Thyroid gland (tissue), 4 donors: Measurements from ENCODE around the gene LAMC3.

Experiments used
- POLR2A ChIP-seq, 2 donors: fragments of 450-650 bp; IDR thresholded peaks; one replicate each; pipeline ENCODE4 v1.6.1; 2017; ENCODE audit warnings: antibody characterized with exemption in 2 of 2, mild to moderate bottlenecking in 2 of 2, moderate library complexity in 1 of 2
- TF ChIP-seq, protein P1 (sequence below), 6 experiments: fragments of 200-600 bp in 3 of 6; fragments of 450-650 bp in 3 of 6; sonication (generic) in 3 of 6; IDR thresholded peaks; one replicate each; pipeline ENCODE4 v1.5.1; 2016 to 2019; ENCODE audit warnings: antibody characterized with exemption in 6 of 6, mild to moderate bottlenecking in 2 of 6, inconsistent platforms in 1 of 6, moderate library complexity in 1 of 6

GRCh38 chr9:131142160-131142559, 133.2 kb downstream of the LAMC3 start:
- TF ChIP-seq, protein P1, sequence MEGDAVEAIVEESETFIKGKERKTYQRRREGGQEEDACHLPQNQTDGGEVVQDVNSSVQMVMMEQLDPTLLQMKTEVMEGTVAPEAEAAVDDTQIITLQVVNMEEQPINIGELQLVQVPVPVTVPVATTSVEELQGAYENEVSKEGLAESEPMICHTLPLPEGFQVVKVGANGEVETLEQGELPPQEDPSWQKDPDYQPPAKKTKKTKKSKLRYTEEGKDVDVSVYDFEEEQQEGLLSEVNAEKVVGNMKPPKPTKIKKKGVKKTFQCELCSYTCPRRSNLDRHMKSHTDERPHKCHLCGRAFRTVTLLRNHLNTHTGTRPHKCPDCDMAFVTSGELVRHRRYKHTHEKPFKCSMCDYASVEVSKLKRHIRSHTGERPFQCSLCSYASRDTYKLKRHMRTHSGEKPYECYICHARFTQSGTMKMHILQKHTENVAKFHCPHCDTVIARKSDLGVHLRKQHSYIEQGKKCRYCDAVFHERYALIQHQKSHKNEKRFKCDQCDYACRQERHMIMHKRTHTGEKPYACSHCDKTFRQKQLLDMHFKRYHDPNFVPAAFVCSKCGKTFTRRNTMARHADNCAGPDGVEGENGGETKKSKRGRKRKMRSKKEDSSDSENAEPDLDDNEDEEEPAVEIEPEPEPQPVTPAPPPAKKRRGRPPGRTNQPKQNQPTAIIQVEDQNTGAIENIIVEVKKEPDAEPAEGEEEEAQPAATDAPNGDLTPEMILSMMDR (IDR thresholded peaks at IDR 0.05) = no peak
- no peak for TF ChIP-seq POLR2A (IDR thresholded peaks at IDR 0.05)
